Eye (tissue), 1 donor: ENCODE results near the gene SCAMP4.
A peak's percentile ranks its signal among the peaks of the same experiment; 100 is the strongest.

ENCODE experiments used
- DNase-seq: peaks from one replicate; pipeline ENCODE4 v3.0.0-alpha.2; 2015

The SCAMP4 gene

DNA sequence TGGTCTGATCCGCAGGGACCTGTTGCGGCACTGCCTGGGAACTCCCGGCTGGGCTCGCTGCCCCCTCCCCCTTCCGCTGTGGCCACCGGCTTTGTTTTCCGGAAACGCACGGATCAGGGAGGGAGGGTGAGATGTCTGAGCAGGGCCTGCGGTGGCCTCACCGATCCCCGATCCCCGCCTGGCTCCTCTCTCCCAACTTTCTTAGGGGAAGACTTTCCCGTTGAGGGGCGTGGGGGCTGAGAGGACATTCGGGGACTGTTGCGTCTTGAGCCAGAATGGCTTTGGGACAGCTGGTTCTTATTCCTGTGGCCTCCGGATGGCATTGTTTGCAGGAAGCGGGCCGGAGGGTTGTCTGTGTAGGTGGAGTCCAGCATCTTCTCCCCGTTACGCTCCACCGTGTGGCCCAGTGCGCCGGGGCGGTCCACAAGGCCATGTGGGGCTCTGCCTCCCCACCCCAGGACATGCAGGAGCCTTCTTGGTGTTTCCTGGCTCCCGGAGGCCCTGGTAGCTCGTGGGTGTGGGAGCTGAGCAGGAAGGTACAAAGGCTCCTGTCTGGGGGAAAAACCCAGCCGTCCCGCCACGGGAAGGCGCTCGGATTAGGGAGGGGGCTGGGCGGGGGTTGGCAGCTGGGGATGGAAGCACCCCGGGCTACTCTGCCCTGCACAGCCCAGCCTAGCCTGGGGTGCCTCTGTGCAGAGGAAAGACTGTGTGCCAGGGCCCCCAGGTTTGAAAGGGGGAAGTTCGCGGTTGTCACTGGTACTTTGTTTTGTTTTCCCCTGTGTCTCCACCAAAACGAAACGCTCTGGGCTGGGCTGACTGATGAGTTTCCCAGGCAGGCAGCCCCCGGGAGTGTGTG is 37.1 kb downstream of the SCAMP4 start:
- peak; percentile 92 for DNase-seq

GRCh38 chr19:1942934-1943555 is 37.8 kb downstream of the SCAMP4 start:
- peak; percentile 39 for DNase-seq

DNA sequence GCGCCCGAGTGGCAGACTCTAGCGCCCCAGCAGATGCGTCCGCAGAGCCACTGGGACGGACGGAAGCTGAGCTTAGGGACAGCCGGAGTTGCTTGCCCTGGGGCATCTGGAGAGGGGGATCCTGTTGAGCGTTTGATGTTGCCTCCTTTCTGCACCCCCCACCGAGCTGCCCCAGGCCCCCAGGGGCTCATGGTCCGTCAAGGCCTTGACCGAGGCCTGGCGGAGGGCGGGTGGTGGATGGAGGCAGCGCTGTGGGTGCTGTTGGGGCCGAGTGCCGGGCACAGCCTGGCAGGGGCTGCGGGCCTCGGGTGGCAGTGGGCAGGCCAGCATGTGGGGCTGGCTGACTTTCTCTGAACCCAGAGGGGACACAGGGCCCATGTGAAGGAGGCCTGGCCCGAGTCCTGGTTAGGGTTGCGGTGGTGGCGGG is 38.5 kb downstream of the SCAMP4 start:
- DNase-seq, result no peak

GRCh38 chr19:1944088-1944915 is 39.1 kb downstream of the SCAMP4 start:
- no peak for DNase-seq

- DNase-seq, result no peak
Measured at GRCh38 chr19:1944916-1945561, 39.8 kb downstream of the SCAMP4 start.

DNA sequence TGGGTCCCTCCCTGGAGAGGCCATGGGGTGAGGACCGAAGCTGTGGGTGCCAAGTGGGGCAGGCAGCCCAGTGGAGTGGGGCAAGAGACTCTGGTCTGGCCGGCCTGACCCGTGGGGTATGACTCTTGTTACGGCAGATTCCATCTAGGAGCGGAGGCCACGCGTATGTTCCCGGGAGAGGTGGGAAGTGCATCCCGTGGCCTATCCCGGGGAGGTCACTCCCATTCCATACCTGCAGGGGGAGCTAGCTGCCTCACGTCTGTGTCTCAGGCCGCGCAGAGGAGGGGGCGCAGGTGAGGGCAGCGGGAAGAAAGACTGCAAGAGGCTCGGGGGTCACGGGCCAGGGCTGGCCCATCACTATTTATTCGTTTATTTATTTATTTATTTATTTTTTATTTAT is 40.7 kb downstream of the SCAMP4 start:
- DNase-seq, result peak; percentile 70

DNA sequence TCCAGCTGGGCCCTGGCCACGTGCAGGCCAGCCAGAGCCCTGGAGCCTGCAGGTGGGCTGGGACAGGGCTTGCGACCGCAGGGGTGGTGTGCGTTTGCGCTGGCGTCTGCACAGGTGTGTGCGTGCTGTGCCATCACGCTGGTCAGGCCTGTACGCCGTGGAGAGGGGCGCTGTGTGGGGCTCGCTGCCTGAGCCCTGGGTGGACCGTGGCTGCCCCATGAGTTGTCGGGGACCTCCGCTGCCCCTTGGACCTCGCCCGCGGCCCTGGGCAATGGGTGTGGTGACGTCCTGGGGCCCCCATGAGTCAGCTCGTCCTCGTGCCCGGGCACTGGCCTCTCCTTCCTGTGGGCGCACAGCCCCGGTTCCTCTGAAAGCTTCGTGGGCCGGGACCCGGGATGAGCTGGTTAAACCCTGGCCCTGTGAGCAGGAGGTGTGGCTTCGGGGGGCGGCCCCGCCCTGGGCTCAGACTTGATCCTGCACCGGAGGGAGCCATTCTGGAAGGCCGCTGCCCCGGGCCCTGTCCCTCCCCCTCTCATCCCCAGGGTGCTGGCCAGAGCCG is 42.5 kb downstream of the SCAMP4 start:
- DNase-seq, result no peak

GRCh38 chr19:1949304-1950101 is 44.3 kb downstream of the SCAMP4 start:
- DNase-seq, result no peak

DNA sequence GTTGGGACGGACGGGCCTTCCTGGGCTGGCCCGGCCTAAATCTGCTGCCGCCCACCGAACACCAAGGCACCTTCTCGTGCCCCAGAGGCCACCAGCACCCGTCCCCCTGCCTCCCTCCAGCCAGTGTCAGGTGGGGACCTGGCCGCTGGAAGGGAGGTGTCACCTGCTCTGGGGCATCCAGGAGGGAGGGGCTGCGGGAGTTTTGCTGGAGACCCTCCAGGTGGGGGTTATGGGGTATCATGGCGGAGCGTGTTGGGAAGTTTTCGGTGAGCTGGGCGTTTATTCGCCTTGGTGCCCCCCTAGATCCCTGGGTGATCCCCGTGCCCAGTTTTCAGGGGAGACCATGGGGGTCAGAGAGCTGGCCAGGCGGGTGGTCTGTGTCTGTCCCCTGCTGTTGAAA is 45.4 kb downstream of the SCAMP4 start:
- DNase-seq, result no peak

GRCh38 chr19:1952635-1953034 is 47.4 kb downstream of the SCAMP4 start:
- no peak for DNase-seq

GRCh38 chr19:1953037-1953436 is 47.8 kb downstream of the SCAMP4 start:
- no peak for DNase-seq

GRCh38 chr19:1953441-1954094 is 48.4 kb downstream of the SCAMP4 start:
- DNase-seq, result no peak

DNA sequence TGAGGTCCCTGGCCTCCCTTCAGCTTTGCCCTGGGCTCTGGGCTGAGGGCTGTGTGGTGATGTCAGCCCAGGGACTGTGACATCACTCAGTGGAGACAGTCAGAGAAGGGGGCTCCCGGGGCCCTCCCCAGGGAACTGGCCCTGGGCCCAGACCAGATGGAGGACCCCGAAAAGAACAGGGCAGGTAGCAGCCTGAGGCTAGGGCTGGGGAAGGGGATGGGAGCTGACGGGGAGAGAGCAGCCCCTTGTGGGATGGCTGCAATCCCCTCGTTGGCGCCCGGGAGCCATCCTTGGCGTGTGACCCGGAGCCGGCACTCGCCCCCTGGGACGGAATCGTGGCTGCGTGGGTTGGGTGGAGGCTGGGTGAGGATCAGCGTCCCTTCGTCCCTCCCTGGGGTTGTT is 49.3 kb downstream of the SCAMP4 start:
- no peak for DNase-seq

DNA sequence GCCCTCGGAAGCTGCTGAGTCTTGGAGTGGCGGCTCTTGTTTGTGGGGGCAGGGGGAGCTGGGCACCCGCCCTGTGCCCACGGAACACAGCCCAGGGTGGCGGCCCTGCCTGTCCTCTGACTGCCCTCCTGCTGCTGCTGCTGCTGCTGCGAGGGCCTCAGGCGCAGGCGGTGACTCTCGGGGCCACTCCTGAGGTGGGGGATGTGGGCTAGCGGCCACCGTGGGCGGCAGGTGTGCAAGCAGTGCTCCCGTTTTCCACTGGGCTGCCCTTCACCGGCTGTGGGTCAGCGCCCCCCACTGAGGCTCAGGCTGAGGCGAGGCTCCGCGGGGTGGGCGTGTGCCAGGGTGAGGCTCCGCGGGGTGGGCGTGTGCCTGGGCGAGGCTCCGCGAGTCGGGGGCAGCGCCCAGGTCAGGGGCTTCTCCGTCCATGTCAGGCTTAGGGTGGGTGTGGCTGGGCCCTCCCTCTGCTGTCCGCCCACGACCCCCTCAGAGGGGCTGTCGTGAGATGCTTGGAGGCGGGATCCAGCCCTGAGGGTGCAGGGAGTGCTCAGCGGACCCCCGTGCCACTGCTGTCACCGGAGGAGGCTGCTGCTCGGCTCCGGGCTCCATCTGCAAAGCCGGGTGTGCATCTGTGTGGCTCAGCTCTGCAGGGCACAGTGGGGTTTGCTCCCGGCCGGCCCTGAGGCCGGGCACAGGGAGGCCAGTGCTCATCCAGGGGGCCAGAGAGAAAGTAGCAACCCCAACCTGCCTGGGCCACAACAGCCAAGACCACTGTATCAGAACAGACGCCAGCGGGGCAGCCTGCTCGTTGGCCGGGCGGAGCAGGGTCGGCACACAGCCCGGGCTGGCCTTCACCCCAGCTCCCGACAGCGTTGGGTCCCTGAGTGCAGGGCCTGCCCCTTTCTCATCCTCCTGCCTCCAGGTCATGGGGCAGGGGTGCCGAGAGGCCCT is 50.2 kb downstream of the SCAMP4 start:
- no peak for DNase-seq

GRCh38 chr19:1956122-1956494 is 50.9 kb downstream of the SCAMP4 start:
- no peak for DNase-seq

DNA sequence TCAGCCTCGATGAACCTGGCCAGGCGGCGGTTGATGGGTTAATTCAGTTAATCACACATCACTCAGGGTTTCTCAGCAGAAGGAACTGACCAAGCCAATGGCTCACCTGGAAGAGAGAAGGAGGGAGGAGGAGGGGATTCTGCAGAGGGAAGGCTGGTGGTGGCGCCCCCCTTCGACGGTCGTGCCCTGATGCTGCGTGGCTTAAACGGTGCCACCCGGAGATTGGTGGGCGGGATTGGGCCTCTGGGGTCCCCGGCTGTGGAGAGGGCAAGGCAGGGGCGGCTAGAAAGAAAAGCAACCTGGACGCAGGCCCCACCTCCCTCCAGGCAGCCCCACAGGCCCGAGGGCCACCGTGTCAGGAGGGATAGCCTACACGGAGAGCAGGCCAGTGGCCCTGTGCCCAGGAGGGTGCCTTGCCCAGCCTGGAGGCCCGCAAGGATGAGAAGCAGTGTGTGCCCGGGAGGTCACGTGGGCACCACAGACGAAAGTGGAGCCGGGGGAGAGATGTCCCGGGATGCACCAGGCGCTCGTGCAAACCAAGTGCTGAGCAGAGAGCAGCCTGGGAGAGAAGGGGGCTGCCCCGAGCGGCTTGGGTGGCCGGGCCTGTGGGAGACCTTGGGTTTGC is 51.8 kb downstream of the SCAMP4 start:
- DNase-seq, result no peak

- DNase-seq, result no peak
Measured at GRCh38 chr19:1957562-1958248, 52.5 kb downstream of the SCAMP4 start.

GRCh38 chr19:1959928-1960589 is 54.9 kb downstream of the SCAMP4 start:
- DNase-seq, result no peak
